ENCODE measurements around the gene DOCK1.

DNA sequence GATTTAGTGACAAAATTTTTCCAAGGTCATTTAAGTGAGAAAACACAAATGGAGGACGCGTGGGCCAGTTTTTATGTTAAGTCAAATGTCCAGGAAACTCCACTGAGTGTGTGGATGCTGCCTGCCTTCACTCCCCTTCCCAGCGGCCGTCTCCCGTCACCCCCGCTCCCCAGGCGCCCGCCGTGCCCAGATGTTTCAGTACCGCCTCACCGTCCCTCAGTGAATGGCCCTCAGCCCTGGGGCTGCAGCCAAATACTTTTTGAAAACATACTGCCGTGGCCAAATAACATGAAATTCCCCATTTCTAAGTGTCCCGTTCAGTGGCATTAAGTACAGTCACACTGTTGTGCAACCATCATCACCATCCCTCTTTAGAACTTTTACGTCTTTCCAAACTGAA, 159.2 kb downstream of the DOCK1 start:
- no peak for TF ChIP-seq EZH2phosphoT487 (IDR thresholded peaks at IDR 0.05; ENCODE audit: insufficient read depth, low read depth)
- no peak for TF ChIP-seq EZH2 (IDR thresholded peaks at IDR 0.05; ENCODE audit: insufficient read depth, poor library complexity, severe bottlenecking)
